Kidney epithelial cell (primary cell): ENCODE results near the gene DAPK2. TPM values are rescaled to one million over a fixed set of nuclear protein-coding genes. Genes with fewer than 3 reads are reported as not detected.
"Not testable (repeated sequence)": the region's sequence is repeated elsewhere in the genome, so short reads cannot be mapped to it uniquely, and the experiment has no call there.

Source experiments
- DNase-seq: peaks from one replicate; pipeline ENCODE4 v3.0.0-alpha.2; 2010; ENCODE audit warnings: low read depth
- H3K27me3 ChIP-seq: 2 replicates; pipeline ENCODE4 v1.6.0; 2011; ENCODE audit warnings: low read length; ENCODE audit not compliant: control insufficient read depth, insufficient read depth
- H3K36me3 ChIP-seq: 2 replicates; pipeline ENCODE4 v1.5.1; 2011; ENCODE audit warnings: low read length; ENCODE audit not compliant: control insufficient read depth, insufficient read depth
- H3K4me3 ChIP-seq: 2 replicates; pipeline ENCODE4 v1.5.1; 2011; ENCODE audit warnings: low read depth, mild to moderate bottlenecking, control low read depth, low read length
- CTCF ChIP-seq: IDR thresholded peaks from 2 replicates; pipeline ENCODE4 v1.5.1; 2011; ENCODE audit warnings: mild to moderate bottlenecking, moderate library complexity, low read length, control low read depth, inconsistent platforms; ENCODE audit not compliant: insufficient read depth, poor library complexity, severe bottlenecking
- total RNA-seq: library from RNA; depleted of rRNA; stranded (reverse); fragments of >200 nt; gene quantifications from 2 replicates; pipeline ENCODE4 v1.2.3, GENCODE V29; 2015

The DAPK2 gene
- total RNA-seq, 1 donor from 2014 or later: 0.21 TPM

GRCh38 chr15:63905131-63905530 is 141.2 kb downstream of the DAPK2 start:
- TF ChIP-seq CTCF: no peak
- DNase-seq: no peak
- H3K36me3 ChIP-seq: no peaks in the 10 kb centered on the region
- no peak overlapping the region for H3K4me3 ChIP-seq
- H3K27me3 ChIP-seq: no peaks in the 10 kb centered on the region

- no peak for DNase-seq
- TF ChIP-seq CTCF: no peak
- H3K36me3 ChIP-seq: no peaks in the 10 kb centered on the region
- no peak overlapping the region for H3K4me3 ChIP-seq
- H3K27me3 ChIP-seq: no peaks in the 10 kb centered on the region
These were observed 142.2 kb downstream of the DAPK2 start for GRCh38 chr15:63904042-63904441.

- no peak overlapping the region for H3K4me3 ChIP-seq
- no peak for DNase-seq
- H3K27me3 ChIP-seq: no peaks in the 10 kb centered on the region
- TF ChIP-seq CTCF: no peak
- H3K36me3 ChIP-seq: no peaks in the 10 kb centered on the region
These were observed 143.6 kb downstream of the DAPK2 start for GRCh38 chr15:63902671-63903035.

- TF ChIP-seq CTCF: no peak
- Histone ChIP-seq H3K4me3 (no peak overlapping the region), H3K27me3 (no peaks in the 10 kb centered on the region), H3K36me3 (no peaks in the 10 kb centered on the region)
- no peak for DNase-seq
These were observed 144.2 kb downstream of the DAPK2 start for GRCh38 chr15:63901912-63902670.

- no peak for DNase-seq
- TF ChIP-seq CTCF: no peak
- Histone ChIP-seq H3K36me3 (no peaks in the 10 kb centered on the region), H3K27me3 (no peaks in the 10 kb centered on the region), H3K4me3 (no peak overlapping the region)
These were observed 146.0 kb downstream of the DAPK2 start for GRCh38 chr15:63900306-63900705.

GRCh38 chr15:63899606-63900005 is 146.7 kb downstream of the DAPK2 start:
- H3K36me3 ChIP-seq, H3K27me3 ChIP-seq, H3K4me3 ChIP-seq, DNase-seq: not testable (repeated sequence)
